Astrocyte of the spinal cord (primary cell): ENCODE data around the gene MACROD2.

Experiments
- DNase-seq: peaks from one replicate; pipeline ENCODE4 v3.0.0; 2011; ENCODE audit warnings: low read depth, low spot score
- H3K4me3 ChIP-seq: 2 replicates; pipeline ENCODE4 v1.5.1; 2011; ENCODE audit warnings: low read depth, mild to moderate bottlenecking, low read length, moderate library complexity
- CTCF ChIP-seq: IDR thresholded peaks from 2 replicates; pipeline ENCODE4 v1.5.1; 2012; ENCODE audit warnings: low read depth, mild to moderate bottlenecking, low read length, inconsistent platforms
- in situ Hi-C: cut with HindIII; loops from 2 replicates; pipeline ENCODE4 v1.10.0; 2017; ENCODE audit warnings: low sequenced_read_pairs

MACROD2 gene

DNA sequence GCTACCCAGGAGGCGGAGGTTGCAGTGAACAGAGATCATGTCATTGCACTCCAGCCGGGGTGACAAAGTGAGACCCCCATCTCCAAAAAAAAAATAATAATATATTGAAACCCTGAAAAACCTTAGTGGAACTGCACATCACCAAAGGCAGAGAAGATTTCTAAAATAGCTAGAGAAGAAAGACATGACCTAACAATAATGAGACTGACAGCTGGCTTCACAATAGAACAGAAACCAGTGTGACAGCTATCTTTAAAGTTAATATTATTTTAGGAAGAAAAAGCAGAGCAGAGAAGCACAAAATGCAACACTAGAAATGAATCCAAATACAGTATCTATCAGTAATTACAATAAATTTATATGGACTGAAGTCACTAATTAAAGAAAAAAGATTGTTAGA is 409.2 kb downstream of the MACROD2 start:
- in situ Hi-C loops = no loop called here
- TF ChIP-seq CTCF = no peak
- DNase-seq = no peak
- H3K4me3 ChIP-seq = no peak overlapping the region

DNA sequence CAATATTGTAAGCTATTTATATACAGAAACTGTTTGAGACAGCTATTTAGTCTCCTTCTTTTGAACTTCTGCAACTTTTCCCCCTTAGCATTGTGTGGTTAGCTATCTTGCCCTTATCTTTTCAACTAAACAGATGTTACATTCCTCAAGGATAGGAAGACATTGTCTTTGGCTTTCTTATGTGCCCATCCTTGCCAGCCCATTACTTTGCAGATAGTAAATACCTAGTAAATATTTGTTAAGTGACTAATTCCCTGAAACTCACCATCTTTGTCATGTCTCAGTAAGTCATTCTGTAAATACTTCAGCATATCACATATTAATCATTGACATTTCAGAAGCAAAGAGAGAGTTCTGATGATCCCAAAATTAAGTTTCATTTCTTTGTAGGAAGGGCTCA is 411.2 kb downstream of the MACROD2 start:
- TF ChIP-seq CTCF = no peak
- no peak for DNase-seq

GRCh38 chr20:14407336-14407735 is 412.0 kb downstream of the MACROD2 start:
- DNase-seq = no peak
- no peak overlapping the region for H3K4me3 ChIP-seq
- in situ Hi-C loops = no loop called here
- no peak for TF ChIP-seq CTCF

More for the DNA sequence above, 411.2 kb downstream of the MACROD2 start:
- in situ Hi-C loops = no loop called here
- H3K4me3 ChIP-seq = no peak overlapping the region

DNA sequence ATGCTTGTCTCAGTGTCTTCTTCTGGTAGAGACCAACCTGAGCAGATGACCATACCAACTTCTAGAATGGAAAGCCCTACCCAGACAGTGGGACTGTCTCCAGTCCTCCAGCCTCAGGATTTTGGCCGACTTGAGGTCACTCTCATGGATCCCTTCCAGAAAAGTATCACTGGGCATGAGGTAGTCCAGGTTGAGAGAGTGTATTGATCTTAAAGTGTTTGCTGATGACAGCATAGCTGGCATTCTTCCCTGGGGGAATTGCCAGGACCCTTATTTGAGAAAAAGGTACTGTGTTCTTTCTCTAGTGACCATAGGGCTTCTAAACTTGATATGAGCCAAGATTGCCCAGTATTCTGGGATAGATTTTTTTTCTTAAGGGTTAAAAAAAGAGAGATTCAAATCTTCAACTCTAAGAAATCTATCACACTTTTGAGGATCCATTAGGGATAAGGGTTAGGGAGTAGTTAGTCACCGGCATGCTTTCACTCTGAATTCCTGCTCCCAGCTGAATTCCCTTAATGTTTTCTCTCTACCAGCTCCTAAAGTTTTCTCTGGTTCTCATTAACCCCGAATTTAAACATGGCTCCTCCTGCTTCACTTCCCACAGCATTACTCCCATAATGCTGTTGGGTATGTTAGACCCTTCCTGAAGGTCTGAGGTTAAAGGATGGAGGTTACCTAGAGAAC is 415.7 kb downstream of the MACROD2 start:
- DNase-seq = no peak
- no peak for TF ChIP-seq CTCF
- H3K4me3 ChIP-seq = no peak overlapping the region
- in situ Hi-C loops = no loop called here

DNA sequence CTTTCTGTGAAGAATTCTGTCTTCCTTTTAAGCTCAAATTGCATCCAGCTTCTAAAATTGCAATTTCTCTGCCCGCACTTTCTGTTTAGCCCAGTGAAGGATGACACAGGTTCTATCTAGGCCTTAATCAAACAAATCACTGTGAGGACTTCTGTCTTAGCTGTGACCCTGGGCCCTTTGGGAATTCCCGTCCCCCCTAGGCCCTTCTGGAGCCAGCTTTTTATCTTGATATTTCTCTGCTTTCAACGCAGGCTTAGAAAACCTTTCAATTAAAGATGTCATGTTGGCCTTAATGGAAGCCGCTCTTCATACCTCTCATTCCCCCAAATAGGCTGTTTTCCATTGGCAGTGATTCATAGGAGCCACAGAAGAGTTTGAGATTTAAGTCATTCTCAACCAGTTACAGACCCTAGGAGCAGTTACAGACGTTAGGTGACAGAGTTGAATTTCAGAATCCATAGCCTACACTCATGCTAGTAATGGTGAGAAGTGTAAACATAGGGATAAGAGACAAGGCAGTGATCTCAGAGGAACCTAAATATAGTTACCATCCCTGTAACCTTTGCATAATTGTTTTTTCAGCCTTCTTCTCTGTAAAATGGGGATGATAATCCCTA is 416.9 kb downstream of the MACROD2 start:
- TF ChIP-seq CTCF = no peak
- H3K4me3 ChIP-seq = no peak overlapping the region
- in situ Hi-C loops = no loop called here
- DNase-seq = no peak

DNA sequence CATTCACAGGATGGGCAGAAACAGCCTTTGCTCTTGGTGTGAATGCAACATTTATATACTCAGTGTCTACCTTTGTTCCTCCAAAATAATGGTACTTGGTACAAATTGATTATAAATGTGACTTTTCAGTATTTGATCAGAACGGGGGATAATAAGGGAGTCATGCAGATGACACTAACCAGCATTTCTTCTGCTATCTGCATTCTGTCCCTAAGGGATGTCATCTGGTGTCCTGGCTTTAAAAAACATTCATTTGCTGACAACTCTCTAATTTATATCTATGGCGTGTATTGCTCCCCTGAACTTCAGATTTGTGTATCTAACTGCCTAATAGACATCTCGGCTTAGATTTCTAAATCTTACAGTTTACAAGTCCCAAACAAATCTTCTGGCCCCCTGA is 418.5 kb downstream of the MACROD2 start:
- TF ChIP-seq CTCF = no peak
- no peak for DNase-seq
- in situ Hi-C loops = no loop called here

More for the DNA sequence above, 418.5 kb downstream of the MACROD2 start:
- H3K4me3 ChIP-seq = no peak overlapping the region
